Glomerular endothelial cell (primary cell): Measurements from ENCODE around the gene FAM200C. TPM values are rescaled to one million over a fixed set of nuclear protein-coding genes. Genes with fewer than 3 reads are reported as not detected.

Source experiments
- DNase-seq: peaks from one replicate; pipeline ENCODE4 v3.0.0-alpha.2; 2011; ENCODE audit warnings: low read depth, low spot score; ENCODE audit errors: extremely low read depth
- total RNA-seq: library from RNA; depleted of rRNA; stranded (reverse); fragments of >200 nt; gene quantifications from 2 replicates; pipeline ENCODE4 v1.2.3, GENCODE V29; 2015

FAM200C gene
- total RNA-seq, 1 donor from 2014 or later: 2.5 TPM

DNA sequence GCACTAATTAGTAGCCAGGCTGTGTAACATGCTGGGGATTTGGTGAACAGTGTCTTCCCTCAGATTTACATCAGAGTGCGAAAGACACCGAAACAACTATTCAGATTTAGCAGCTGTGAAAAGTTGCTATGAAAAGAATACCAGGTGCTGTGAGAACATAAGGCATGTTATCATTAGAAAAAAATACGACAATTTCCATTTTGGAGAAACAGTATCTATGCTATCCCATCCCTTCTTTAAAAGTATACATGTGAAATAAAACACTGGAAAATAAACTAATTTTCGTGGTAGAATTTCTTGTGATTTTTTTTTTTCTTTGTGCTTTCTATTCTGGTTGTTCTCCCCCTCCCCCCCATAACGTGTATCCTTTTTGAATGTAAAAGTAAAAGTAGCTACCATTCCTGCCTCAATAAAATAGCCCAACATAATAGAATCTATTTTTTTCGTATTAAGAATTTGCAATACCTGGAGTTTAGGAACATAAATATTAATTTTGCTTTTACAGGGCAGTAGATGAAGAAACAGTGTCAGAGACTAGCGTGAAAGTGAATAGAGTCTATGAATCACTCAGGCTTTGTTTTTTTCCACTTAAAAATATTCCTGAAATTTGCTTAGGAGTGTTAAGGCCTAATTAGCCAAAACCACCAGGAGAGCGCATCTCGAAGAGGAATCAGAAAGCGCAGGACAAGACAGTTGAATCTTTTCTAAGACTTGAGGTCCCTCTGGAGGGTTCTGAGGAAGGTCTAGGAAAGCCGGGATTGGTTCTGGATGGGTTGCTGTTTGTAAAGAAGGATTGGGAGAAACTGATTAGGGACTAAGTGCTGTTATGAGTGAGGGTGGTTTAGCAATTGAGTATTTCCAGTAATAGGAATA is 19.8 kb upstream of the FAM200C start:
- no peak for DNase-seq

DNA sequence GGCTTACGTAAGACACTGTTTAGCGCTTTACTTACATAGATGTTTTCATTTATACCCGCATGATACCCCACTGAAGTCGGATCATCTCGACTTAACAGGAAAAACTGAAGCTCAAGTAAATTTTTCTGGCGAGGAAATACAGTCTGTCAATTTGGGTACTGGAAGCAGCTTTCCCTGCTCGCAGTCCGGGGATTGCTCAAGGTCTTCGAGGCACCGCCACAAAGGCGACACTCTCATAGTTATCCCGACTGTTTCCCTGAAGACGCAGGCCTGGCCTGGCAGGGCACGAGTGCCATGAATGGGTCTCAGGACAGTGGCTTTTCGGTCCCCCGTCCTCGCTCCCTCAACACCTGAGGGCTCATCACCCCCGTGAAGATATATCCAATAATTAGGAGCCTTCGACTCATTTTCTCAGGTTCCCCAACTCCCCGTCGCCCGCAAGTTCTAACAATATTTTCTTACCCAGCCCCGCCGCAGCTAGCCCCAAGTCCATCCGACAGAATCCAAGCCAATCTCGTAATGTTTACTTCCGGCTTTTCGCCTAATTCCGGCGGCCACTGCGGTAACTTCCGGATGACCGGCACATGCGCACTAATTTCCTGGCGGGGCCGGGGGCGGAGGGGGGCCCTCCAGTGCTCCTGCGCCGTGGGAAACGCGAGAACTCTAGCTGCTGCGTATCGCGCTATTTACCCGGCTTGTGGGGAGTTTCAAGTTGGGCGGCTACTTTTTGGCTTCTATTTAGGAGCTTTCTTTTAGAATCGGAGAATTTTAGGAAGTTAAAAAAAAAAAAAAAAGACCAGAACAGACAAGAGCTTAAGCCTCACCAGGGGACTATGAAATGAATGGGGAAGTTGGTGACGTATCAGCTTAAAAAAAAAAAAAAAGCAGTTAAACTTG is 19.0 kb upstream of the FAM200C start, which contains the start of gene SLU7:
TSS of gene SLU7 (minus strand) at position 521 of the 897 bp plus-strand sequence. CDS start 3,787 bp downstream, outside the sequence.
- DNase-seq: no peak

DNA sequence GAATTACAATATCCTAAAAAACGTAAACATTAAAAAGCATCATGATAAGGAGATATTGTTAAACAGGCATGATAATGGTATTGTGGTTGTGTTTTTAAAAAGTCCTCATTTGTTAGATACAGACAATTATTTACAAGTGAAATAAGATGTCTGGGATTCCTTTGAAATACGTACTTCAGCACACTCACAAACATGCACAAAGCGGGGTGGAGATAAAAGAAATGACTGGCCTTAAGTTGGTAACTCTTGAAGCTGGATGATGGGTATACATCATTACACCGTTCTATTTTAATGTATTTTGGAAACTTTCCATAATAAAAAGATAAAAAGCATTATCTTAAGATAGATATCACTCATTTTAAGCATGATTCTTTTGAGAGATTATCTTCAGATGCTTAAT is 1.0 kb downstream of the FAM200C start:
- no peak for DNase-seq

DNA sequence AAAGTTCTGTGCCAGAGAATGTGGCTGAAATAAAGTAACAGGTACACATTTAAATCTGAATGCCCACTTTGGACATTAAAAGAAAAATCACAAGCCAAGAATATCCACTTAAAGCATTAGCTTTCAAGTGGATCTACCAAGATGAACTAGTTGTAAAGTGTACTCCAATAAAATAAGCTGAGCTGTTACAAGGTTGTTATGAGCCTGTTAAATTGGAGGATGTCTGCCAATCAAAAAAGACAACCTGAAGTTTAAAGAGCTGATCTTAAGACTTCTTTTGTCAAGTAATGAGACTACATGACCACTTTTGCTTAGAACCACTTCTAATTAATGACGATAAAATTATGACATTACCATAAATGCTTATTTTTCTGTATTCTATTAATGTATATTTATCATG is 2.4 kb downstream of the FAM200C start:
- no peak for DNase-seq

DNA sequence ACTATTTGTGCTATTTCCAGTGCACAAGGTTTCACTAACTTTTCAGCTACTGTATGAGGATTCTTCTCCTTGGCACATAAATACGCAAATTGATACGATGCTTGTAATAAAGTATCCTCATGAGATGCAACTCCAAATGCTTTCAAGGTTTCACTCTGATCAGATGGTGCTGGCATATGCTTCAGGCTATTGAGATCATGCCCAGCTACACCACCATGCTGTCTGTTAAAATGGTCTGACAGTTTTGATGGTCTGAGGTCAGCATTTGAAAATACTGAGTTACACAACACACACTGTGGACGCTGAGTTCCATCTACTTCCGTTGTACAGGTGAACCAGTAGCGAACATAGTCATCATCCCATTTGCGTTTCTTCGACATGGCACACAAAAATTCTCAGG is 4.7 kb downstream of the FAM200C start:
- DNase-seq: no peak

DNA sequence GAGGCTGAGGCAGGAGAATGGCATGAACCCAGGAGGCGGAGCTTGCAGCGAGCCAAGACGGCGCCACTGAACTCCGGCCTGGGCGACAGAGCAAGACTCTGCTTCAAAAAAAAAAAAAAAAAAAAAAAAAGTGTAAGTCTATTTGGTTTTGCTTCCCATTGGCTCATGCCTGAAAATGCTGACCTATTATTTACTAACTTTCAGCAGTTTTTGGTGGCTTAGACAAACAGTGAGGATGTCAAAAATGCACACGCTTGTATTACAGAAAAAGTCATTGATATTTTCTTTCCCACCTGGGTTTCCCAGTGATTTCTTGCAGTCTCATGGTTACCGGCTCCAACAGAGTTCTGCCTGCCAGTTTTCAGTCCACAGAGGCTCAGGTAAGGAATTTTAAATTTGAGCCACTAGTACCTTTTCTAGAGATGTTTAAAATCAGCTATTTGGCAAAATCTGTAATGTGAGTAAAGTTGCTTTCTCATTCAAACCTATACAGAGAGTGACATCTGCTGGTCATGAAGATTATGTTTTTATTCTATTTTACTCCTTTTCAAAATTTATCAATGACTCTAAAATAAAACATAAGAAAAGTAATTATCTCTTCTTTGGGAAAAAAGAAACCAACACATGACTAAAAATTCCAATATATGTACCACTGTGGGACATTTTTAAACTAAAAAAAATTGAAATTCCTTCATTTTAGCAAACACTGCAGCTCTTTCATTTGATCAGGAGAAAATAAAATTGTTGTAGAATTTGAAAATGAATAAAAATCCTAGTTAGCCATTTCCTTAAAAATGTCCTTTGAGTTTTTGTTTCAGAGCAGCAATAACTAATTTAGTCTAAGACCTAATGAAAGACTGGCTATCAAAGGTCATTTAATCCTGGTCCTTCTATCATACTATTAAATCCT is 8.8 kb downstream of the FAM200C start:
- DNase-seq: peak; percentile 5

DNA sequence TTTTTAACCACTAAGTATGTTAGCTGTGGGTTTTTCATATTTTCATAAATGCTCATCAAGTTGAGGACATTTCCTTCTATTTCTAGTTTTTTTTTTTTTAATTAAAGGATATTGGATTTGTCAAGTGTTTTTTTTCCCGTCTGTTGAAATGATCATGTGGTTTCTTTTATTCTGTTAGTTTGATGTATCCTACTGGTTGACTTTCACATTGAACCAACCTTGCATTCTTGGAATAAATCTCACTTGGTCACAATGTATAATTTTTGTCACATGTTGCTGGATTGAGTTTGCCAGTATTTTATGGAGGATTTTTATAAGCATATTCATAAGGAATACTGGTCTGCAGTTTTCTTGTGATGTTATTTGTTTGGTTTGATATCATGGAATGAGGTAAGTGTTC is 12.4 kb downstream of the FAM200C start:
- DNase-seq: no peak

DNA sequence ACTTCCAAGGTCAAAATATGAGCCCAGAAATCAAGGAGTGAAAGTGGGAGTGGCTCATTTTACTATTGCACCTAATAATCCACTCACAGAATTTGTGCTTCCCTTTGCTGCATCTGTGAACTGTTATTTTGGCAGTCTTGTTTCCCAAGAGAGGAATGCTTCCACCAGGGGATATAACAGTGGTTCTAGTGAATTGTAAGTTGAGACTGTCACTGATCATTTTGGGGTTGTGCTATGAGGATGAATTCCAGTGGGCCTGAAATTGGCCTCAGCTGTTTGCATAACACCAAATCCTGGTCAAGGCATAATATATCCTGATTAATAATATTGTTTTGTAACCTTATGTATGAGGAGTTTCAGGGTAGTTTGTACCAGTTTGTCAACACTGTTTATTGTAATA is 14.4 kb downstream of the FAM200C start:
- no peak for DNase-seq

DNA sequence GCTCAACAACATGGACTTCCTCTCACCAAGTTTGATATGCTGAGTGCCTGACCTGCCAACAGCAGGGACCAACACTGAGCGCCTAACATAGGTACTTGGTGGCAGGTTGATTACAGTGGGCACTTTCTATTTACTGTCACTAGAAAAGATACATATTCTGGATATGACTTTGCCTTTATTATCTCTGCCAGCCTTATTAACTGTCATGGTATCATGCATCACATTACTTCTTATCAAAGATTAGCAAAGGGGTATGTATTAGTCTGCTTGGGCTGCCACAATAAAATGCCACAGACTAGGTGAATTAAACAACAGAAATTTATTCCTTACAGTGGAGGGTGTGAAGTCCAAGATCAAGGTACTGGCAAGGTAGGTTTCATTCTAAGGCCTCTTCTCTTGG is 15.2 kb downstream of the FAM200C start:
- DNase-seq: no peak

DNA sequence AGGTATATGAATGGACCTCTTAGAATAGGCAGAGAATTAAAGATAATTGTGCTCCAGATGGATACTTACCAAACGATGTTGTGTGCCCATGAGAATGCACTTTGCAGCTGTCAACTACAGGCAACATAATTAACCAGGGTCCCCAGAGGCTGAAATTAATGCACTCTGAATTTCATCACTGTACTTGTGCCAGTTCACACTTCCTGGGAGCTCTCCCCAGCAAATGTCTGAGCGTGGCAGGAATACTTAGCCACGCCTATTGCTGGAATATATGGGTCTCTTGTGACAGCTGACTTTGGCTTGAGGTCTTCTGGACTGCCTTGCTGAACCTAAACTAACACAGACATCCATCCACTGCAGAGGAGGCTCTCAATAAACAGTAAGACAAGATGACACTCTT is 17.5 kb downstream of the FAM200C start:
- DNase-seq: no peak

DNA sequence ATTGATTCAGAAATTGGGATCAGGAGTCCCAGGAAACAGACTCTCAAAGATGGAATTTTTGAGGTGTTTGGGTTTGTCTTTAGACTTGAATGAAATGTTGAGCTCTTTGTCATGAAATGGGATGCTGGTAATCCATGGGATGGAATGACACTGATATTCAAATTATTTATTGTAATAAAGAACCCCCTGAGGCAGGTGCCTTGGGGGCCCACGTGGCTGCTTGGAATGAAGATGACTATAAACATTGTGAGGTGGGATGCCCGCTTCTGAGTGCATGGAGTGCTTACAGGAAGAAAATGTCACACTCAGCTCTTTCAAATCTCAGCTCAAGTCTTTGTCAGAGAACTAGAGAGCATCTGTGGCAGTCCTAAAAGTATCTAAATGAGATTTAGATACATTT is 19.8 kb downstream of the FAM200C start:
- no peak for DNase-seq

DNA sequence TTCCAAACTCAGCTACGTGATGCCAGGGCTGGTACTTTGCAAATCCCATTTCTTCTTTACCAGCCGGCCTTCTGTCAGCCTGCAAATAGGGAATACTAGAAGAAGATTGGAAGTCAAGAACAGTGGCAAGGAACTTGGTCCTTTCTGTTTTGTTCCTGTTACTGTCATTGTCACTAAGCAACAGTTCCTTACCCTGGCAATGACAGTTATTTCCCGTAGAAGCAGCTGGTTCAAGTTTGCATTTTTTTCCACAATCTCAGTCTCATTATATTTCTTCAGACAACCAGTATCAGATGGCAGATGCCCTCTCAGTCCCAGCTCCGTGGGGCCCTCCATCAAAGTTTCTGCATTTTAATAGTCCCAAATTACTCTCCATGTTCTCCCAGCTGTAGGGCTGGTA is 20.3 kb downstream of the FAM200C start:
- DNase-seq: no peak

DNA sequence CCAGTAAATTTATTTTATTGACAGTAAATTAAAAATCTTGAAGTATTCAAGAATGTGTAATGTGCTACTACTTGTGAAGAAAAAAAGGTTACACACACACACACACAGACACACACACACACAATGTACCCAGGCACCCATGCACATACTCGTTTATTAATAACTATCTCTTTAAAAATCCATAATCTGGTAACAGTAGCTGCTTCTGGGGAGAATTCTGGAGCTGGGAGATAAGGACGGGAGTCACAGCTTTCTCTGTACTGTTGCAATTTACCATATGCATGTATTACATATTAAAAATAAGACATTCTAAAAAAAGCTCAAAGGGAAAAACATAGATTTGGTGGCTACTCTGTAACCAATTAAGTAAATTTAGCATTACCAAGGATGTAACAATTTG is 21.5 kb downstream of the FAM200C start:
- no peak for DNase-seq

DNA sequence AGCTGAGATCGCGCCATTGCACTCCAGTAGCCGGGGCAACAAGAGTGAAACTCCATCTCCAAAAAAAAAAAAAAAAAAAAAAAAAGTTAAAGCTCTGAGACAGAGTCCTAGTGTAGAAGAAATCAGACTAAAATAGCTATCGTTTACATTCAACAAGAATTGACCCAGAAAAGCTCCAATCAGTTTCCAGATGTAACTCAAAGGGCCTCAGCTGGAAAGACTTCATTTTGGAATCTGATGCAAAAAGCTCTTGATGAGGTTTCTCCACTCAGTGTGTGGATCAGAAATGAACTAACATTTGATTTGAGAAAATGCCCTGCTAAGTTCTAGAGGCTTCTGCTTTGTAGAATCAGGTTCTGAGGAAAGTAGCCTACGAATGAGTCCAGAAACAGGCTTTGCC is 22.2 kb downstream of the FAM200C start:
- no peak for DNase-seq

DNA sequence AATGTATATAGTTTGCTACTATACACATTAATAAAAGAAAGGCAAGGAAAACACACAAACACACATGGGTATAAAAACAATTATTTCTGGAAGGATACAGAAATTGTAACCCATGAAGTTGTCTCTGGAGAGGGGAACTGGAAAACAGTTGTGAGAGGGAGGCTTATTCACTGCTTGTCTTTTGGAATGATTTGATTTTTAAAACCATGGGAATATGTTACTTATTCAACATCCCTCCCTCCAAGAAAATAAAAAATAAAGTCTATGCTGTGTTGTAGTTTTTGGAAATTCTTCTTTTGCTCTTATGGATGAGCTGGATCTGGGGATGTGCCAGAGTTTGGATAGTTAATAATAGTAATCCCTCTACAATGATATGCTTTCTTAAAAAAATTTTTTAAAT is 23.4 kb downstream of the FAM200C start:
- no peak for DNase-seq

DNA sequence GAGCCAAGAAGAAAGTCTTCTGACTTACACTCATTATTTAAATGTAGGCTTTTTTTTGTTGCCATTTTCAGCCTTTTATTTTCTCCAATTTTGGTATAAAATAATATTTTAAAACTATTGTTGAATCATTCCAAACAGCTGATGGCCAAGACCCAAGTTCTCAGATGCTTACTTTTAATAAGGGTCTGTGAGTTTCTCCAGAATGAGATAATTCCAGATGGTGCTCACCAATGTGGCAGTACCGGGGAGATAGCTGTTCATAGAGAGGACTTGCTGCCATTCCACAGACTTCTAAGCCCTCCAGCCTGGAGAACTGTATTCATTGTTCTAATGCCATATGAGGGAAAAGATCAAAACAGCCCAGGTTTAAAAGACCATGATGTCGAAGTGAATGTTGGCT is 24.2 kb downstream of the FAM200C start:
- no peak for DNase-seq

DNA sequence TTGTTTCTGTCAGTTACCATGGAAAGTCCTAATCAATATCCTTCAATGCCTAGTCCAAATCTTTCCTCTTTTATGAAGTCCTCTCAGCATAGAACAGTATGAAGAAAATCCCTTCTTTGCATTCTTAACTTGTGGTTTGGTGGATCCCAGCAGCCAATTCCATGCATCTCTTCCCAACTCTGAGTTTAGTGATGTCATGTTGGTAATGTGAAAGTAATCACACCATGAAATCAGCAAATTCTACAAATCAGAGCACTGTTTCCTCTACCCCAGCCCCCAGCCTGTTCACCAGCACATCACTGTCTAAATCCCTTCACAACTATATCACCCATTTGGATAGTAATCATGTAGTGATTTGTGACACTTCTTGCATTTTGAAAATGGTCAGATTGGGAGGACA is 24.7 kb downstream of the FAM200C start:
- no peak for DNase-seq

DNA sequence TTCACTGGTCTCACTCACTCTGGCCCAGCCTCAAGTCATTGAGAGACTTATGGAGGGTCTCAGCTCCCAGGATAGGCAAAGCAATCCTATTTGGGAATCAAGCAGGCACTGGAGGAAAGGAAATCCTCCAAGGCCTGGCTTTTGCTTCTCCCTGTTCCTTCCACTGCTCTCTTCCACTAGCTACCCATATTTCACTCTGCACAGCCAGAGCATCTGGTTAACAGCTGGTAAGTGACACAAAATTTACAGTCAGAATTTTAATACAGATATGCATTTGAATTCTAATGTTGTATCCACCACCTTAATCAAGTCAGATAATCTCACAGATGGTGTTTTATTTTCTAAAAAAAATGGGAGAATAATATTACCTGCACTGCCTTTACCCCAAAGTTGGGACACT is 28.6 kb downstream of the FAM200C start:
- DNase-seq: no peak

DNA sequence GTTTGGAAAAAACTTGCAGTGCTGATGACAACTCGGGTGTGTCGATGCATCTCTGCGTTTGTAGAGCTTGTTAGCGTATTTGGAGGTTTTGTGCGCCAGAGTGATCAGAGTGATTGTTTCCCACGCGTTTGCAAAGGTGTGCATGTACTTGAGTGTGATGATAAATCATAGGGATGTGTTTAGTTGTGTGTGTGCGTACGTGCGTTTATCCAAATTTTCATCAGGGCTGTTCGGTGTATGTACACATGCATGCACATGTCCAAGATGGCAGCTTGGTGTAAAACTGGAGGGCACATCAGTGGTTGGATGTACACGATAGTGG is 29.2 kb downstream of the FAM200C start:
- no peak for DNase-seq

DNA sequence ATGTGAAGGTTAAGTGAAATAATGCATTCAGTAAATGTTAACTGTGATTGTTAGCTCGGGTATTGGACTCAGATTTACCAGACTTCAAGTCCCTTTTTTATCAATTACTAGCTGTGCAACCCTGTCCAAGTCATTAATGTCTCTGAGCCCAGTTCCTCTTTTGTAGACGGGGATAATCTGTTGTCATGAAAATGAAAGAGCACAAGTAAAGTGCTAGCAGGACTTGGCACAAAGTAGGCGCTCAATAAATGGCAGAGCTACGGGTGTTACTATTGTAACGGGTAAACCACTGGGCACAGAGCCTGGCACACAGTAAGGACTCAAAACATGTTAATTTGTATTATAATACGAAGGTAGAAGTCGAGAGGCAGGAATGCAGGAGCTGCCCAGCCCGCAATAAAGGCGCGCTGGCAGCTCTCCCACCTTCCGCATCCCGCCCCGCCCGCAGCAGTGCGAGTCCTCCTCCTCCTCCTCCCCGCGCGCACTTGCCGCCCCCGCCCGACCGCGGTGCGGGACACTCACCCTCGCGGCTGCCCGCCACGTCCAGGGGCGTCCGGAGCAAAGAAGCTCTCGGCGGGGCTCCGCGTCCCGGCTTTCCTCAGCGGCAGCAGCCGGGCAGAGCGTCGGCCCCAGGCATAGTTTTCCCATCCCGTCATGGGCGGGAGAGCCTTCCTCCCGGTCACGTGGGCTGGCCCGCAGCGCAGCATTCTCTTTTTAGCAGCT is 29.7 kb downstream of the FAM200C start, which contains the start of gene C1QTNF2:
TSS of gene C1QTNF2 (minus strand) at position 637 of the 723 bp plus-strand sequence. CDS start 15,615 bp downstream, outside the sequence.
- no peak for DNase-seq
